GDM1 (cell line): ENCODE data around the gene PHF1.
"Not testable (repeated sequence)": the region's sequence is repeated elsewhere in the genome, so short reads cannot be mapped to it uniquely, and the experiment has no call there.

Experiments used
- DNase-seq: peaks from one replicate; lab custom pipeline; 2025; lab: John Stamatoyannopoulos, UW

PHF1 gene

GRCh38 chr6:33391922-33392594, 18.8 kb upstream of the PHF1 start:
- no peak for DNase-seq

- DNase-seq, result no peak
Observed at GRCh38 chr6:33392595-33392948, 18.2 kb upstream of the PHF1 start.

GRCh38 chr6:33392979-33393378, 17.8 kb upstream of the PHF1 start:
- DNase-seq, result no peak

DNA sequence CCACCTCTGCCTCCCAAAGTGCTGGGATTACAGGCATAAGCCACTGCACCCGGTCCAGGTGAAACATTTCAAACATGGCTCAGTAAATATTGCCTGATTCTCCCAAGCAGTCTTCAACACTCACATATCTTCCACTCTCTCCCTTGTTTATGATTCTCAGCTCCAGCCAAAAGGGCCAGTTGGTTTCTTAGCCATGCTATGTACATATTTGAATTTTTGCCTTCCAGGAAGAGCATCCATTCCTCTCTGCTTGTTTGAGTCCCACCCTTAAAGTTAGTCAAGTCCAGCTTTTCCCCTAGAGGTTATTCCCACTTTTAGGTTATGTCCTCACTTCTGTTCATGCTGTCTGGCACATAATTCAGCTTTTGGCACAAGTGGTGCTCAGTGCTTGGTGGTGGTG, 13.3 kb upstream of the PHF1 start:
- DNase-seq, result no peak

- not testable (repeated sequence) for DNase-seq
Observed at GRCh38 chr6:33398601-33399000, 12.2 kb upstream of the PHF1 start.

DNA sequence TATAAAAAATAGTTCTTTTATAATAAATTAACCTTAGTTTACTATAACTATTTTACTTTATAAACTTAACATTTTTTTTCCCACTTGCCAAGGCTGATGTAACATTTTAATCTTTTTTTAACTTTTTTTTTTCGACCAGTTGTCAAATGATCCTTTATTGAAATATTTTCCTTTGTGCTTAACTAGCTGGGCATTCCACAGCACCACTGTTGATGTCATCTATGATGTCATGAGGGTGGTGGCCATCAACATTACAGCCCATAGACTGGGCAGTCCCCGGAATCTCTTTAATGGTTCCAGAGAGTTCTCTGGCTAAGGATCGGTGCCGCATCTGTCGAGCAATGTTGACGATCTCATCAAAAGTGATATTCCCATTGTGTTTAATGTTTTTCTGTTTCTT, 10.9 kb upstream of the PHF1 start:
- DNase-seq, result not testable (repeated sequence)

DNA sequence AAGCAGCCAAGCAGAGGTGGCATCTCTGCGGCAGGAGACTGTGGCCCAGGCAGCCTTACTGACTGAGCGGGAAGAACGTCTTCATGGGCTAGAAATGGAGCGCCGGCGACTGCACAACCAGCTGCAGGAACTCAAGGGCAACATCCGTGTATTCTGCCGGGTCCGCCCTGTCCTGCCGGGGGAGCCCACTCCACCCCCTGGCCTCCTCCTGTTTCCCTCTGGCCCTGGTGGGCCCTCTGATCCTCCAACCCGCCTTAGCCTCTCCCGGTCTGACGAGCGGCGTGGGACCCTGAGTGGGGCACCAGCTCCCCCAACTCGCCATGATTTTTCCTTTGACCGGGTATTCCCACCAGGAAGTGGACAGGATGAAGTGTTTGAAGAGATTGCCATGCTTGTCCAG, 5.9 kb upstream of the PHF1 start:
- no peak for DNase-seq

- no peak for DNase-seq
Observed at GRCh38 chr6:33405386-33405940, 5.4 kb upstream of the PHF1 start.

DNA sequence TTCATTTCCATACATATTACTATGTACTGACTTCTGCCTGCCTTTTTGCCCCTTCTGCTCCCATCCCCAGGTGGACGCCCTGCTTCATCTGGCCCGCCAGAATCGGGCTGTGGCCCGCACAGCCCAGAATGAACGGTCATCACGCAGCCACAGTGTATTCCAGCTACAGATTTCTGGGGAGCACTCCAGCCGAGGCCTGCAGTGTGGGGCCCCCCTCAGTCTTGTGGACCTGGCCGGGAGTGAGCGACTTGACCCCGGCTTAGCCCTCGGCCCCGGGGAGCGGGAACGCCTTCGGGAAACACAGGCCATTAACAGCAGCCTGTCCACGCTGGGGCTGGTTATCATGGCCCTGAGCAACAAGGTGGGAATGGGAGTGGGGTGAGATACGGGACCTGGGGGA, 4.7 kb upstream of the PHF1 start:
- DNase-seq, result no peak

GRCh38 chr6:33407132-33407718, 3.6 kb upstream of the PHF1 start:
- no peak for DNase-seq

DNA sequence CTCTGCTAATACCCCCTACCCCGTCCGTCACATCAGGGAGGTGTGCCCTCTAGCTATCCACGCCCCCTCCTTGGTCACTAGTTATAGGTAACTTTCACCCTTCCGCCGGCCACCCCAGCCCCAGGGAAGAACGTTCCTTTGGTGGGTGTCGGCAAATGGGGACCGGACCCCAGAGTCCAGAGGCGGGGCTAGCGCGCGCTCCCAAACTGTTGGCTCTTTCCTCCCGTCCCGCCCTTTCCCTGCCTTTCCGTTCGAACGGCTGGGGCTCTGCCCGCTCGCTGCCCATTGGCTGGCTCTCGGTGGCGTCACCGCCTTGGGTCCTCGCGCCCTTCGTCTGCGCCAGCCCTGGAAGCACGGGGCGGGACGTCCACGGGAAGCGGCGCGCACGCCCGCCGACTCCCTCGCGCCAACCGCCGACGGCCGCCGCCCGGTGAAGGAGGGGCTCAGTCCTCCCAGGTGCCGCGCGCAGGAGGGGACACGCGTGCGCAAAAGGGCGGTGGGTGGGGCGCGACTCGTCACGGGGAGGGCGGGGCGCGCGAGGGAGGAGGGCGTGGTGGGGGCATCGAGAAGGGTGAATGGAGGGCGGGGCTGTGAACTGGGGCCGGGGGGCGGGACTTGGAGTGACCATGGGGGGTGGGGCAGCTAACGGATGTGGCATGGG, 634 bp upstream of the PHF1 start:
- DNase-seq, result peak; percentile 99

GRCh38 chr6:33411632-33412005, 805 bp downstream of the PHF1 start:
- no peak for DNase-seq

GRCh38 chr6:33412140-33413009, 1.6 kb downstream of the PHF1 start:
- no peak for DNase-seq

DNA sequence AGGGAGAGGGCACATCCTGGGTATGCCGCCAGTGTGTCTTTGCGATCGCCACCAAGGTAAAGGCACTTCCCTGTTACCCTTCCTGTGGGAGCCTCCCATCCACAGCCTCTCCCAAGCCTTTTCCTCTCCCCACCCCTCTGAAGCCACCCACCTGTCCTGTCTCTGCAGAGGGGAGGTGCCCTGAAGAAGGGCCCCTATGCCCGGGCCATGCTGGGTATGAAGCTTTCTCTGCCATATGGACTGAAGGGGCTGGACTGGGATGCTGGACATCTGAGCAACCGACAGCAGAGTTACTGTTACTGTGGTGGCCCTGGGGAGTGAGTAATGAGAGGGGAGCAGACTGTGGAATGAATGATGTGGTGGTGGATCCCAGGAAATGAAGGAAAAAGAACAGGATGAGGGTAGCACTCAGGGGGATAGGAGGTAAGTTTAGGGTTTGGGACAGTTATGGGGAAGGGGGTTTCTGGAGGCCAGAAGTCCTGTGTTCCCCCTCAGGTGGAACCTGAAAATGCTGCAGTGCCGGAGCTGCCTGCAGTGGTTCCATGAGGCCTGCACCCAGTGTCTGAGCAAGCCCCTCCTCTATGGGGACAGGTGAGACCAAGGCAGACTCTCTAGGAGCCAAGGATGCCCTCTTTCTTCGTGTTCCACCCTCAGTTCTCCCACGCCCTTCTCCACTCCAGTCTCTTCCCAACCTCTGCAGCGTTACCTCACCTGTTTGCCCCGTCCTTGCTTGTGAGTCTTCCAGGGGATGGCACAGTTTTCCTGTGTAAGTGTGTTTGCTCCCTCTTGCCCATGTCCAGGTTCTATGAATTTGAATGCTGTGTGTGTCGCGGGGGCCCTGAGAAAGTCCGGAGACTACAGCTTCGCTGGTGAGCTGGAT, 2.7 kb downstream of the PHF1 start:
- no peak for DNase-seq

DNA sequence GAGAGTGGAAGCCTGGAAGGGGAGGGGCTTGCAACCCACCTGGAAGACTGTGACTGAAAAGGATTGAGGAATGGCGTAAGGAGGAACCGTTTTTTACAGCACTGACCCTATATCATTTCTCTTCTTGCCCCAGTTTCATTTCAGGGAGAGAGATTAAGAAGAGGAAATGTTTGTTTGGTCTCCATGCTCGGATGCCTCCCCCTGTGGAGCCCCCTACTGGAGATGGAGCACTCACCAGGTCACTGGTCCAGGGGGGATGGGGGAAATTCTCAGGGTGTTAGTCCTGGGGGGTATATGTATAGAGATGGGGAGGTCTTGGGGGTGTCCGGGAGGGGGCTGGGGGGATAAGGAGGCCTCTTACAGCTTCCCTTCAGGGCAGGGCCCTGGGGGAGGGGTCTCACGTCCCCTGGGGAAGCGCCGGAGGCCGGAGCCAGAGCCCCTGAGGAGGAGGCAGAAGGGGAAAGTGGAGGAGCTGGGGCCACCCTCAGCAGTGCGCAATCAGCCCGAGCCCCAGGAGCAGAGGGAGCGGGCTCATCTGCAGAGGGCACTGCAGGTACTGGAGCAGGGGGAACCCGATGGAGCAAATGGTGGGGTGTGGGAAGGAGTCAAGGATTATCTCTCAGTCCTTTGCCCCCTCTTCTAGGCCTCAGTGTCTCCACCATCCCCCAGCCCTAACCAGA, 3.9 kb downstream of the PHF1 start:
- no peak for DNase-seq

DNA sequence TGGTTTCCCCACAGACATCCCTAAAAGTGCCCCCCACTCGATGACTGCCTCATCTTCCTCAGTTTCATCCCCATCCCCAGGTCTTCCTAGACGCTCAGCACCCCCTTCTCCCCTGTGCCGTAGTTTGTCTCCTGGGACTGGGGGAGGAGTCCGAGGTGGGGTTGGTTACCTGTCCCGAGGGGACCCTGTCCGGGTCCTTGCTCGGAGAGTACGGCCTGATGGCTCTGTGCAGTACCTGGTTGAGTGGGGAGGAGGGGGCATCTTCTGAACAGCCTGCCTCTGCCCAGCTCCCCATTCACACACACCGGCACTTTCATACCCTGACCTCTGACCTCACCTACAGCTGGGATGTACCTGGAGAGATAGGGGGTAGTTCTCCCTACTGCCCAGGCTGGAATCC, 5.0 kb downstream of the PHF1 start:
- no peak for DNase-seq

GRCh38 chr6:33416386-33417127, 5.7 kb downstream of the PHF1 start:
- no peak for DNase-seq

GRCh38 chr6:33417128-33417902, 6.5 kb downstream of the PHF1 start:
- no peak for DNase-seq
